Measurements from ENCODE around the gene MAST4. TPM values are rescaled to one million over a fixed set of nuclear protein-coding genes. Genes with fewer than 3 reads are reported as not detected.
"Not testable (repeated sequence)": the region's sequence is repeated elsewhere in the genome, so short reads cannot be mapped to it uniquely, and the experiment has no call there.

MAST4 gene
- polyA plus RNA-seq, 1 experiment = 4.0 TPM

DNA sequence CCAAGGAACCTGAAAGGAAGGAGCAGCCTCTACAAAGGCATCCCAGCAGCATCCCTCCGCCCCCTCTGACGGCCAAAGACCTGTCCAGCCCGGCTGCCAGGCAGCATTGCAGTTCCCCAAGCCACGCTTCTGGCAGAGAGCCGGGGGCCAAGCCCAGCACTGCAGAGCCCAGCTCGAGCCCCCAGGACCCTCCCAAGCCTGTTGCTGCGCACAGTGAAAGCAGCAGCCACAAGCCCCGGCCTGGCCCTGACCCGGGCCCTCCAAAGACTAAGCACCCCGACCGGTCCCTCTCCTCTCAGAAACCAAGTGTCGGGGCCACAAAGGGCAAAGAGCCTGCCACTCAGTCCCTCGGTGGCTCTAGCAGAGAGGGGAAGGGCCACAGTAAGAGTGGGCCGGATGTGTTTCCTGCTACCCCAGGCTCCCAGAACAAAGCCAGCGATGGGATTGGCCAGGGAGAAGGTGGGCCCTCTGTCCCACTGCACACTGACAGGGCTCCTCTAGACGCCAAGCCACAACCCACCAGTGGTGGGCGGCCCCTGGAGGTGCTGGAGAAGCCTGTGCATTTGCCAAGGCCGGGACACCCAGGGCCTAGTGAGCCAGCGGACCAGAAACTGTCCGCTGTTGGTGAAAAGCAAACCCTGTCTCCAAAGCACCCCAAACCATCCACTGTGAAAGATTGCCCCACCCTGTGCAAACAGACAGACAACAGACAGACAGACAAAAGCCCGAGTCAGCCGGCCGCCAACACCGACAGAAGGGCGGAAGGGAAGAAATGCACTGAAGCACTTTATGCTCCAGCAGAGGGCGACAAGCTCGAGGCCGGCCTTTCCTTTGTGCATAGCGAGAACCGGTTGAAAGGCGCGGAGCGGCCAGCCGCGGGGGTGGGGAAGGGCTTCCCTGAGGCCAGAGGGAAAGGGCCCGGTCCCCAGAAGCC, 569.6 kb downstream of the MAST4 start:
- POLR2A ChIA-PET = no interaction called here
- TF ChIP-seq, protein P1, sequence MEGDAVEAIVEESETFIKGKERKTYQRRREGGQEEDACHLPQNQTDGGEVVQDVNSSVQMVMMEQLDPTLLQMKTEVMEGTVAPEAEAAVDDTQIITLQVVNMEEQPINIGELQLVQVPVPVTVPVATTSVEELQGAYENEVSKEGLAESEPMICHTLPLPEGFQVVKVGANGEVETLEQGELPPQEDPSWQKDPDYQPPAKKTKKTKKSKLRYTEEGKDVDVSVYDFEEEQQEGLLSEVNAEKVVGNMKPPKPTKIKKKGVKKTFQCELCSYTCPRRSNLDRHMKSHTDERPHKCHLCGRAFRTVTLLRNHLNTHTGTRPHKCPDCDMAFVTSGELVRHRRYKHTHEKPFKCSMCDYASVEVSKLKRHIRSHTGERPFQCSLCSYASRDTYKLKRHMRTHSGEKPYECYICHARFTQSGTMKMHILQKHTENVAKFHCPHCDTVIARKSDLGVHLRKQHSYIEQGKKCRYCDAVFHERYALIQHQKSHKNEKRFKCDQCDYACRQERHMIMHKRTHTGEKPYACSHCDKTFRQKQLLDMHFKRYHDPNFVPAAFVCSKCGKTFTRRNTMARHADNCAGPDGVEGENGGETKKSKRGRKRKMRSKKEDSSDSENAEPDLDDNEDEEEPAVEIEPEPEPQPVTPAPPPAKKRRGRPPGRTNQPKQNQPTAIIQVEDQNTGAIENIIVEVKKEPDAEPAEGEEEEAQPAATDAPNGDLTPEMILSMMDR (IDR thresholded peaks at IDR 0.05; ENCODE audit: insufficient read depth, low read depth, low read length) = peak; percentile 74
- Histone ChIP-seq H3K36me3 (ENCODE audit: control insufficient read depth, insufficient read depth, low read length) (peaks cover 4% of the 10 kb centered on the region), H3K4me3 (ENCODE audit: low read depth, low read length) (no peak overlapping the region), H3K27me3 (ENCODE audit: control insufficient read depth, insufficient read depth, low read length) (no peaks in the 10 kb centered on the region)
- CTCF ChIA-PET = interaction anchor here (0.6 to 1.9 kb wide), 10 partner anchors 9 to 1878 kb away, joined by 3 to 7 read pairs (median 5); no protein-coding TSS in a partner anchor
- no peak for DNase-seq (ENCODE audit: low read depth)

DNA sequence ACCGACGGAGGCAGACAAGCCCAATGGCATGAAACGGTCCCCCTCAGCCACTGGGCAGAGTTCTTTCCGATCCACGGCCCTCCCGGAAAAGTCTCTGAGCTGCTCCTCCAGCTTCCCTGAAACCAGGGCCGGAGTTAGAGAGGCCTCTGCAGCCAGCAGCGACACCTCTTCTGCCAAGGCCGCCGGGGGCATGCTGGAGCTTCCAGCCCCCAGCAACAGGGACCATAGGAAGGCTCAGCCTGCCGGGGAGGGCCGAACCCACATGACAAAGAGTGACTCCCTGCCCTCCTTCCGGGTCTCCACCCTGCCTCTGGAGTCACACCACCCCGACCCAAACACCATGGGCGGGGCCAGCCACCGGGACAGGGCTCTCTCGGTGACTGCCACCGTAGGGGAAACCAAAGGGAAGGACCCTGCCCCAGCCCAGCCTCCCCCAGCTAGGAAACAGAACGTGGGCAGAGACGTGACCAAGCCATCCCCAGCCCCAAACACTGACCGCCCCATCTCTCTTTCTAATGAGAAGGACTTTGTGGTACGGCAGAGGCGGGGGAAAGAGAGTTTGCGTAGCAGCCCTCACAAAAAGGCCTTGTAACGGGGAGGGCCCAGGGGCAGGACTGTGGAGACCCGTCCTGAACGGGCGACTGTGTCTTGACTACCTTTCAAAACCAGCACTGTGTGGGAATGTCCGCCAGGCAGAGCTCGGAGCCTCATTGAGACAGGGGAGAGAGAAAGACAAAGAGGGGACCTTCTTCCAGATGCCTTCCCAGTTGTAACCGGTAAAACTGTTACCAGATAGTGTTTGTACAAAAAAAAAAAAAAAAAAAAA, 570.5 kb downstream of the MAST4 start:
- POLR2A ChIA-PET = no interaction called here
- Histone ChIP-seq H3K27me3 (ENCODE audit: control insufficient read depth, insufficient read depth, low read length) (no peaks in the 10 kb centered on the region), H3K36me3 (ENCODE audit: control insufficient read depth, insufficient read depth, low read length) (peaks cover 4% of the 10 kb centered on the region), H3K4me3 (ENCODE audit: low read depth, low read length) (no peak overlapping the region)
- CTCF ChIA-PET = interaction anchor here (0.7 to 1.4 kb wide), 10 partner anchors 8 to 1106 kb away, joined by 3 to 6 read pairs (median 4); no protein-coding TSS in a partner anchor
- TF ChIP-seq, protein P1 (IDR thresholded peaks at IDR 0.05; ENCODE audit: insufficient read depth, low read depth, low read length) = no peak
- DNase-seq (ENCODE audit: low read depth) = no peak

DNA sequence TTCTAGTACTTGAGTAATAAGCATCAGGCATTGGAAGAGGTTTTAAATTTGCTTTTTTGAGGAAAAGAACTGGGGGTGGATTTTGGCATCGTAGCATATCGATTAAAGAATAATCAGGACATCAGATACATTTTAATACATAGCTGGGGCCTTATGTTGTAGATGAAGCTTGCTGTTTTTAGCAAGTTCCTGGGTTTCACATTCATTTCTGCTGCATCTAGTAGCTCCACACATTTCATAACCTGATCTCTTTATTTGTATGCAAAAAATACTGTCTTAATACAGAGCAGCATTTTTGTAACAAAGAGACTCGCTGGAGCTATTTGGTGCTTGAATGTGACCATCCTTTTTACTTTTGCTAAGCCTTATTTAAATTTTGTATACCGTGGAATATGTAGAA, 571.9 kb downstream of the MAST4 start:
- no peak for DNase-seq (ENCODE audit: low read depth)
- ChIA-PET CTCF (interaction anchor here (1.2 to 1.4 kb wide), 2 partner anchors 13 to 44 kb away, joined by 3 to 4 read pairs; no protein-coding TSS in a partner anchor), POLR2A (no interaction called here)
- Histone ChIP-seq H3K4me3 (ENCODE audit: low read depth, low read length) (no peak overlapping the region), H3K36me3 (ENCODE audit: control insufficient read depth, insufficient read depth, low read length) (peaks cover 4% of the 10 kb centered on the region; the same call in 1 of the 2 replicates), H3K27me3 (ENCODE audit: control insufficient read depth, insufficient read depth, low read length) (no peaks in the 10 kb centered on the region)
- TF ChIP-seq, protein P1 (IDR thresholded peaks at IDR 0.05; ENCODE audit: insufficient read depth, low read depth, low read length) = no peak

DNA sequence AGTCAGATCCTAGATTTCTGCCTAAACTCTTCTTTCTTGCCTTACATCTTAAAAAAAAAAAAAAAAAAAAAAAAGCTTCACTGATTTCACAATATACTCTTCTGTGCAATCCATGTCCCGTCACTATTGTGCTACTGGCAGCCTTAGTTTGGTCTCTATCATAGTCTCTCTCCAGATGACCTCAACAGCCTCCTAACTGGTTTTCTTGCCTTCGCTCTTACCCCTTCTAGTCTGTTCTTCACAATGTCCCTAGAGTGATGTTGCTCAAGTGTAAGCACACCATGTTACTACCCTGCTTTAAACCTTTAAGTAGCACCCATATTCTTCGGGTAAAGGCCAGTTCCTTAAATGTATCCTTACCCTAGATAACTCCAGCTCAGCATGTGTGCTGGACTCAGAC, 574.6 kb downstream of the MAST4 start:
- Histone ChIP-seq H3K27me3 (ENCODE audit: control insufficient read depth, insufficient read depth, low read length) (no peaks in the 10 kb centered on the region), H3K36me3 (ENCODE audit: control insufficient read depth, insufficient read depth, low read length) (no peaks in the 10 kb centered on the region), H3K4me3 (ENCODE audit: low read depth, low read length) (no peak overlapping the region)
- CTCF ChIA-PET = interaction anchor here (0.6 to 2.2 kb wide), 3 partner anchors 13 to 1089 kb away, joined by 3 to 7 read pairs (median 4); no protein-coding TSS in a partner anchor
- TF ChIP-seq, protein P1 (IDR thresholded peaks at IDR 0.05; ENCODE audit: insufficient read depth, low read depth, low read length) = no peak
- POLR2A ChIA-PET = no interaction called here
- no peak for DNase-seq (ENCODE audit: low read depth)

DNA sequence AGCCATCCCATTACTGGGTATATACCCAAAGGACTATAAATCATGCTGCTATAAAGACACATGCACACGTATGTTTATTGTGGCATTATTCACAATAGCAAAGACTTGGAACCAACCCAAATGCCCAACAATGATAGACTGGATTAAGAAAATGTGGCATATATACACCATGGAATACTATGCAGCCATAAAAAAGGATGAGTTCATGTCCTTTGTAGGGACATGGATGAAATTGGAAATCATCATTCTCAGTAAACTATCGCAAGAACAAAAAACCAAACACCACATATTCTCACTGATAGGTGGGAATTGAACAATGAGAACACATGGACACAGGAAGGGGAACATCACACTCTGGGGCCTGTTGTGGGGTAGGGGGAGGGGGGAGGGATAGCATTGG, 577.2 kb downstream of the MAST4 start:
- H3K36me3 ChIP-seq (ENCODE audit: control insufficient read depth, insufficient read depth, low read length); POLR2A ChIA-PET; H3K27me3 ChIP-seq (ENCODE audit: control insufficient read depth, insufficient read depth, low read length); H3K4me3 ChIP-seq (ENCODE audit: low read depth, low read length); DNase-seq (ENCODE audit: low read depth): not testable (repeated sequence)
- CTCF ChIA-PET = interaction anchor here (0.8 kb wide), 1 partner anchor 186 kb away, joined by 4 read pairs; no protein-coding TSS in a partner anchor

Data from BJ (cell line).